Coronary artery (tissue), 2 donors: ENCODE results near the gene TNFRSF18.

Experiments
- DNase-seq: peaks from one replicate; pipeline ENCODE4 v3.0.0-alpha.2; 2017; ENCODE audit warnings: low spot score
- H3K27ac ChIP-seq, 2 donors: fragments of 200-600 bp; sonication (generic); one replicate each; pipeline ENCODE4 v1.5.1; 2016 to 2019
- H3K4me3 ChIP-seq: fragments of 200-600 bp; sonication (generic); 2 replicates; pipeline ENCODE4 v1.5.1; 2016; ENCODE audit warnings: mild to moderate bottlenecking, moderate library complexity
- TF ChIP-seq, protein P1 (sequence below): fragments of 200-600 bp; sonication (generic); IDR thresholded peaks from one replicate; pipeline ENCODE4 v1.5.1; 2019; ENCODE audit warnings: antibody characterized with exemption

The TNFRSF18 gene

DNA sequence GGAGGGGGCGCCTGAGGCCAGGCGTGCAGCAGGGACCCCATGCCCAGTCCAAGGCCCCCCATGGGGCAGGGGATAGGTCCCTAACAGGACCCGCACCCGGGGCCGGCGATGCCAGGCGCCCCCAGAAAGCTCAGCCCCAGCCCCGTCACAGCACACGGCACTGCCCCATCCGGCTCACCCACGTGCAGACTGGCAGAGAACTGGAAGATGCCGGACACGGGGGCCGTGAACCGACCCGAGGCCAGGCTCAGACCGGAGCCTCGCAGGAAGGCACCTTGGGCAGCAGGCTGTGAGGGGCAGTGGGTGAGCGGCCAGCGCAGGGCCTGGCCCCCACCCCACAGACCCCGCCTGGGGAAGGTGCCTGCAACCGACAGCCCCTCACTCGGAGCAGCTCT lies 36.9 kb upstream of the TNFRSF18 start:
- DNase-seq: no peak
- no peak overlapping the region for H3K27ac ChIP-seq
- TF ChIP-seq, protein P1, sequence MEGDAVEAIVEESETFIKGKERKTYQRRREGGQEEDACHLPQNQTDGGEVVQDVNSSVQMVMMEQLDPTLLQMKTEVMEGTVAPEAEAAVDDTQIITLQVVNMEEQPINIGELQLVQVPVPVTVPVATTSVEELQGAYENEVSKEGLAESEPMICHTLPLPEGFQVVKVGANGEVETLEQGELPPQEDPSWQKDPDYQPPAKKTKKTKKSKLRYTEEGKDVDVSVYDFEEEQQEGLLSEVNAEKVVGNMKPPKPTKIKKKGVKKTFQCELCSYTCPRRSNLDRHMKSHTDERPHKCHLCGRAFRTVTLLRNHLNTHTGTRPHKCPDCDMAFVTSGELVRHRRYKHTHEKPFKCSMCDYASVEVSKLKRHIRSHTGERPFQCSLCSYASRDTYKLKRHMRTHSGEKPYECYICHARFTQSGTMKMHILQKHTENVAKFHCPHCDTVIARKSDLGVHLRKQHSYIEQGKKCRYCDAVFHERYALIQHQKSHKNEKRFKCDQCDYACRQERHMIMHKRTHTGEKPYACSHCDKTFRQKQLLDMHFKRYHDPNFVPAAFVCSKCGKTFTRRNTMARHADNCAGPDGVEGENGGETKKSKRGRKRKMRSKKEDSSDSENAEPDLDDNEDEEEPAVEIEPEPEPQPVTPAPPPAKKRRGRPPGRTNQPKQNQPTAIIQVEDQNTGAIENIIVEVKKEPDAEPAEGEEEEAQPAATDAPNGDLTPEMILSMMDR: no peak
- H3K4me3 ChIP-seq: no peak overlapping the region

DNA sequence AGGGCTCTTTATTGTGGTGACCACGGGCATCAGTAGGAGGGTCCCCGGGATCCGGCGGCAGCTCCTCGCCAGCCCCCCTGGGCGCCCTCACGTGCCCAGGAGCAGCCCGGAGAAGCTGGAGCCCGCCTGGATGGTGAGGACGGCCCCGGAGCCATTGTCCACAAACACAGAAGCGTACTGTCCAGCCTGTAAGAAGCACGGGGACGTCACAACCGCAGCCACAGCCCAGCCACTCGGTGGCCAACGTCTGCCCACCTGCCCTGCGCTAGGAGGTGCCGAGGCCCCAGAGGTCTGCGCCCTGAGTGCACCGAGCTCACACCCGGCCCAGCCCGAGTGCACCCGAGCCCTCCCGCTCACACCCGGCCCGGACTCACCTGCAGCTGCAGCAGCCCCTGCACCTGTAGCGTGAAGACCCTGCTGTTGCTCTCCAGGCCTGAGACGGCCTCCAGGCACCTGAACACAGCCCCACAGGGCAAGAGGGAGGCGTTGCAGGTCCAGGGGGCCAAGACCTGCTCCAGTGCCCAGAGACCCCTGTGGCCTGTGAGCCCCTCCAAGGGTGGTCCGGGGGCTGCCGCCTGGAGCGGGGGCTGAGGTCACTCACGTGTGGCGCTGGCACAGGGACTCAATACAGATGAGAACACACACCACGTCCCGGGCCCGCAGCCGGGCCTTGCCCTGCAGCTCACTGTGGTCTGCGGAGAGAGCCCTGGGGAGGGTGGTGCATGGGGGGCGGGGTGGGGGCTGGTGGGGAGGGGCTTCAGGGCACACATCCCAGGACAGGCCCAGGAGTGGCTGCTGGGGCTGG lies 36.3 kb upstream of the TNFRSF18 start:
- TF ChIP-seq, protein P1: no peak
- H3K4me3 ChIP-seq: no peak overlapping the region
- DNase-seq: no peak
- H3K27ac ChIP-seq: no peak overlapping the region

DNA sequence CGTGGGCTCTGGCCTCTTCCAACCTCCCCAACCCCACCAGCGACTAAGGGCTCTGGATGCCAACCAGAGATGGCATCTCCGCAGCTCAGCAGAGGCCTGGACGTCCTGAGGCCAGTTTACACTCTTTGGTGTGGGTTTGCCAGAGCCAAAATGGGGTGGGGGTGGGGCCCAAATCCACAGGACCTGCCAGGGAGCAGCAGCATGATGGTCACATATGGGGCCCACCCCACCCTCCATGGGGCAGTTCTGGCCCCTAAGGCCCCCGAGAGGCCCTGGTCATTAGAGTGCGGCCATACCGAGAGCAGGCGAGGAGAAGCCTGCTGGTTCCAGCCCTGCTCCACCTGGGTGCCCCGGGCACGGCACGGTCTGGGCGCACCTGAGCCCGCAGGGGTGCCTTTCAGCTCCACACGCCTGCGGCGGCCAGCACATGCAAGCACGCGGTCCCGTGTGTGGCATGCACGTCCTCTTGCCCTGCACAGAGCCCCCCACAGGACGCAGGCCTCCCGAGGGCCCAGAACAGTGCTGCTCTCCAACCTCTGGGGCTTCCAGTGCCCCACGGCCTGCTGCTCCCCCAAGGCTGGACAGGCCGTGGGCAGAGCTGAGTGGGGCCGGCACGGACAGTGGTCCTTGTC lies 35.3 kb upstream of the TNFRSF18 start:
- no peak overlapping the region for H3K27ac ChIP-seq

DNA sequence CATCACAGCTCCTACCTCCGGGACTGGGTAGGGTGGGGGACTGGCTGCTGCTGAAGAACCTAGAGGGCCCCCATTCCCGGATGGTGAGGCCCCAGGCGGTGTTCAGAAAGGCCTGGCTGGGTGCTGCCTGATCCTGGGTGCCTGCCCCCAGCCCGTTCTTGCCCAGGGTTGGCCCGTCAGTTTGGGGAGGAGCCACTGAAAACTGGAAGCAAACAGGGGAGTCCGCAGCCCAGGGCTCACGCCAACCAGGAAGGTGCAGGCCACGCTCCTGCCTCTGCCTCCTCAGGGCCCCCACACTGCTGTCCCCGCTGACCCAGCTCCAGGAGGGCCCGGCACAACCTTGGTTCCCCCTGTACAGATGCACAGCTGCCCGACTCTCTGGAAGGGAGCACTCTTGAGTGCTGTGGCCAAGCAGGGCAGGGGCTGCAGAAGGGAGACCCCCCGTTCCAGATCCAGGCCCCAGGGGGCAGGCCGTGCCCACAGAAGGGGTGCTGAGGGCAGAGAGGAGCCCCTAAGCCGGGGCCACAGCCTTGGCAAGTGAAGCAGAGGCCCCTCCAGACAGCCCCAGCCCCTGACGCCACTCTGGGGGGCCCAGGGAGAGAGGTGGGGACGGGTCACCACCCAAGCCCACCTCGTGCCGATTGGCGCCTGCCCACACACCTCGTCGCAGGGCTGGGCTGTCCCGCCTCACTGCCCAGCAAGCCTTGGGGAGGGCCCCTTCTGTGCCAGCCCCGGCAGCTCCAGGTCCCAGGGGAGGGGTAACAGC lies 34.6 kb upstream of the TNFRSF18 start:
- DNase-seq: no peak
- H3K4me3 ChIP-seq: no peak overlapping the region
- TF ChIP-seq, protein P1: no peak
- H3K27ac ChIP-seq: no peak overlapping the region

More for the DNA sequence above, 35.3 kb upstream of the TNFRSF18 start:
- DNase-seq: no peak
- H3K4me3 ChIP-seq: no peak overlapping the region
- TF ChIP-seq, protein P1: no peak

DNA sequence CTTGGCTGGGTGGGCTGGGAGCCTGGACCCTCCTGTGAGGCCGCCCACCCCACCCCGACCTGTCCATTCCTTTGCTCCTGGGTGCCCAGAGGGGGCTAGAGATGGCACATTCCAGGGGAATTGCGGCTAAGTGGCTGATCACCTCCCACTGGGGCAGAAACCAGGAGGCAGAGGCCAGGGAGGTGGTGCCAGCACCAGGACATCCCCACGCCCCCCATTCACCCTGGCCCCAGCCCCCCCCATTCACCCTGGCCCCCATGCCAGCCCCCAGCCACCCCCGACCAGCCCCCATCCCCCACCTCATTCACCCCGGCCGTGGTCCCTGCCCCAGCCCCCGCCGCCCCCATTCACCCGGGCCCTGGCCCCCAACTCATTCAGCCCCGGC lies 33.9 kb upstream of the TNFRSF18 start:
- Histone ChIP-seq H3K4me3 (no peak overlapping the region), H3K27ac (no peak overlapping the region)
- DNase-seq: no peak
- TF ChIP-seq, protein P1: no peak

DNA sequence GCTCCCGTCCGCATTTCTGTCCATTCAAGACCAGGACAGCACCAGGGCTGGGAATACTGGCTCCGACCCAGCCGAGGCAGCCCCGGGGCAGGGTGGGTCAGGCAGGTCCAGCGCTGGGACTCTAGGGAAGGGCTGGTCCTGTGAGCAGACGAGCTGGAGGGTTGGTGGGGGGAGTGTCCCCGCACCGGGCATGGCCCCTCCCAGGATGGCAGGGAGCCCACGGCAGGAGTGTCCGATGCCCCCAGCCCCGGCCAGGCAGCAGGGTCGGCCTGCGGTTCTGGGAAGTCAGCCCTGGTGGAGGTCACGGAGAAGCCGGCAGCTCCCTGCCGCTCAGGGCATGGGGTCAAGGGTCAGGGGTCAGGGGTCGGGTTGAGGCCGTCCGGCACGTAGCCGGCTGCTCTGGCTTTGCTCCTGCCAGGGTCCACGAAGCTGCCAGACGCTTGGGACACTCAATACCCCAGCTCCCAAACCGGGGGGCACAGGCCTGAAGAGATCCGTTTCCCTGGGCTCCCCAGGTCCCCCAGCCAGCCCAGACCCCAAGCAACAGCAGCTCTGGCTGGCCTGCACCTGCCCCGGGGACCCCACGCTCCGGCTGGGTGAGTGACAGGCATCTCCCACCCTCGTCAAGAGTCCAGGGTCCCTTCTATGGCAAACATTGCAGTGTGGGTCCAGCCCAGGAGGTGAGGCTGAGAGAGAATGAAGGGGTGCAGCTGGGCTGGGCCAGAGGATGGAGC lies 33.4 kb upstream of the TNFRSF18 start:
- H3K27ac ChIP-seq: no peak overlapping the region
- H3K4me3 ChIP-seq: no peak overlapping the region
- DNase-seq: no peak
- TF ChIP-seq, protein P1: no peak
